Loucy (cell line): Measurements from ENCODE around the gene SLC39A8.

Source experiments
- H2AFZ ChIP-seq: fragments of 200-600 bp; sonication (generic); 2 replicates; pipeline ENCODE4 v1.6.0; 2016; ENCODE audit warnings: antibody characterized with exemption, mild to moderate bottlenecking, low read length, moderate library complexity
- H3F3A ChIP-seq: fragments of 200-600 bp; 2 replicates; pipeline ENCODE4 v1.6.0; 2016; ENCODE audit warnings: antibody characterized with exemption, low read depth, mild to moderate bottlenecking
- H3K27me3 ChIP-seq: fragments of 200-600 bp; sonication (generic); 2 replicates; pipeline ENCODE4 v1.6.1; 2014; ENCODE audit warnings: low read length, mild to moderate bottlenecking; ENCODE audit not compliant: insufficient read depth, poor library complexity, severe bottlenecking
- H3K36me3 ChIP-seq: fragments of 200-600 bp; sonication (generic); 2 replicates; pipeline ENCODE4 v1.6.1; 2016; ENCODE audit warnings: low read length; ENCODE audit not compliant: insufficient read depth
- H3K4me1 ChIP-seq: fragments of 200-600 bp; sonication (generic); 2 replicates; pipeline ENCODE4 v1.5.1; 2014; ENCODE audit warnings: low read length, mild to moderate bottlenecking; ENCODE audit not compliant: insufficient read depth, poor library complexity, severe bottlenecking
- H3K4me2 ChIP-seq: fragments of 200-600 bp; sonication (generic); 2 replicates; pipeline ENCODE4 v1.6.0; 2014; ENCODE audit warnings: antibody characterized with exemption, low read length, low read depth, mild to moderate bottlenecking; ENCODE audit not compliant: poor library complexity, severe bottlenecking
- H3K4me3 ChIP-seq: fragments of 200-600 bp; sonication (generic); 2 replicates; pipeline ENCODE4 v1.5.1; 2014; ENCODE audit warnings: low read length, mild to moderate bottlenecking, mixed read lengths; ENCODE audit not compliant: poor library complexity, severe bottlenecking
- H3K79me2 ChIP-seq: fragments of 200-600 bp; sonication (generic); 2 replicates; pipeline ENCODE4 v1.6.1; 2014; ENCODE audit warnings: low read length; ENCODE audit not compliant: insufficient read depth
- H3K9ac ChIP-seq: fragments of 200-600 bp; sonication (generic); 2 replicates; pipeline ENCODE4 v1.6.0; 2014; ENCODE audit warnings: mild to moderate bottlenecking, low read depth, low read length, moderate library complexity; ENCODE audit not compliant: poor library complexity, severe bottlenecking
- H3K9me2 ChIP-seq: fragments of 200-600 bp; sonication (generic); replicated peaks from 2 replicates; pipeline ENCODE4 v1.6.1; 2016; ENCODE audit warnings: low read depth, low read length, mixed read lengths
- H3K9me3 ChIP-seq: fragments of 200-600 bp; sonication (generic); 2 replicates; pipeline ENCODE4 v1.6.1; 2014; ENCODE audit warnings: mild to moderate bottlenecking, antibody characterized with exemption, low read length, low read depth; ENCODE audit not compliant: insufficient read depth
- H4K20me1 ChIP-seq: fragments of 200-600 bp; sonication (generic); 2 replicates; pipeline ENCODE4 v1.6.0; 2014; ENCODE audit warnings: antibody characterized with exemption, low read length, mild to moderate bottlenecking; ENCODE audit not compliant: insufficient read depth, poor library complexity, severe bottlenecking
- EZH2phosphoT487 ChIP-seq: fragments of 200-600 bp; IDR thresholded peaks from 2 replicates; pipeline ENCODE4 v1.6.1; 2018; ENCODE audit warnings: antibody characterized with exemption, mild to moderate bottlenecking, moderate library complexity, borderline replicate concordance
- TF ChIP-seq, protein P1 (sequence below): fragments of 200-600 bp; sonication (generic); conservative IDR thresholded peaks from 2 replicates; pipeline ENCODE4 v1.5.1; 2014; ENCODE audit warnings: mild to moderate bottlenecking, antibody characterized with exemption, low read length

Gene SLC39A8

DNA sequence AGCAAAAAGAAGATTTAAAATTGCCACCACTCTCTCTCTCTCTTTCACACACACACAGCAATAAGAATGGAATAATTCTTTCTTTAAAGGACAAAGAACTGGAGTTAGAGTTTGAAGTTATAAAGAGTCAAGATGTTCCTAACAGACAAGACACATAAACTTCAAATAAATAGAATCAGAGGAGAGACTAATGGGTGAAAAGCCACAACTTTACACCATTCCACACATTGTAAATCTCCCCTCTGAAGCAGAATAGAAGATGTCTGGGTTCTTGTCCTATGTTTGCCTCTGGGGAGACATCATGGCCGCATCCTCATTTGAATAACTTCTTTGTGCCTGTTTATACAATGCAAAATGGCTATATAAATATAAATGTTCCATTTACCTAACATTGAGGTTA, 39.6 kb downstream of the SLC39A8 start:
- Histone ChIP-seq H3K27me3 (no peaks in the 10 kb centered on the region), H3K4me3 (no peak overlapping the region), H3K9me3 (no peaks in the 10 kb centered on the region), H4K20me1 (peaks cover 7% of the 10 kb centered on the region), H3K9ac (no peak overlapping the region), H3F3A (no peaks in the 10 kb centered on the region), H3K4me2 (no peak overlapping the region), H3K4me1 (peaks cover 9% of the 10 kb centered on the region), H3K36me3 (peaks cover 88% of the 10 kb centered on the region; the same call in 1 of the 2 replicates), H3K79me2 (peaks cover 21% of the 10 kb centered on the region), H3K9me2 (no peaks in the 10 kb centered on the region), H2AFZ (no peak overlapping the region)
- TF ChIP-seq, protein P1, sequence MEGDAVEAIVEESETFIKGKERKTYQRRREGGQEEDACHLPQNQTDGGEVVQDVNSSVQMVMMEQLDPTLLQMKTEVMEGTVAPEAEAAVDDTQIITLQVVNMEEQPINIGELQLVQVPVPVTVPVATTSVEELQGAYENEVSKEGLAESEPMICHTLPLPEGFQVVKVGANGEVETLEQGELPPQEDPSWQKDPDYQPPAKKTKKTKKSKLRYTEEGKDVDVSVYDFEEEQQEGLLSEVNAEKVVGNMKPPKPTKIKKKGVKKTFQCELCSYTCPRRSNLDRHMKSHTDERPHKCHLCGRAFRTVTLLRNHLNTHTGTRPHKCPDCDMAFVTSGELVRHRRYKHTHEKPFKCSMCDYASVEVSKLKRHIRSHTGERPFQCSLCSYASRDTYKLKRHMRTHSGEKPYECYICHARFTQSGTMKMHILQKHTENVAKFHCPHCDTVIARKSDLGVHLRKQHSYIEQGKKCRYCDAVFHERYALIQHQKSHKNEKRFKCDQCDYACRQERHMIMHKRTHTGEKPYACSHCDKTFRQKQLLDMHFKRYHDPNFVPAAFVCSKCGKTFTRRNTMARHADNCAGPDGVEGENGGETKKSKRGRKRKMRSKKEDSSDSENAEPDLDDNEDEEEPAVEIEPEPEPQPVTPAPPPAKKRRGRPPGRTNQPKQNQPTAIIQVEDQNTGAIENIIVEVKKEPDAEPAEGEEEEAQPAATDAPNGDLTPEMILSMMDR, result no peak
- no peak for TF ChIP-seq EZH2phosphoT487

DNA sequence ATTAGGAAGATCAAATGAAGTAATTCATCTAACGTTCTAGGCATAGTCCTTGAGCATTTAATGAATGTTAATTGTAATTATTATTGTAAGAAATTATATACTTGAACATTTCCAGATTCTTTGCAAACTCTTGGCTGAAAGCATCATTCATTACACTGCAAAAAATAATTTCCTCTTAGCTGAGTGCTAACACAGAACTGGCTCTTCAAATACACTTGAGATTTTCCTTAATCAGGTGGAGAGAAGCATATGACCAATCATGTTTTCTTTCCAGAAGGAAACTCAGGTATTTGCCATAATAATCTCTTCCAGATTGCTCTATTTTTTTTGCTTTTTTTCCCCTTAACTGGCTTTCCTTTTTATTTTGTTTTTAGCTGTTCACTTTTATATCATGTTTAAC, 42.5 kb downstream of the SLC39A8 start:
- H2AFZ ChIP-seq, result no peak overlapping the region
- no peak for TF ChIP-seq EZH2phosphoT487
- TF ChIP-seq, protein P1, result no peak
- no peak overlapping the region for H3K9ac ChIP-seq
- no peaks in the 10 kb centered on the region for H3K9me2 ChIP-seq
- no peaks in the 10 kb centered on the region for H3K27me3 ChIP-seq
- H3K36me3 ChIP-seq, result peaks cover 80% of the 10 kb centered on the region; the same call in 1 of the 2 replicates
- H3K4me3 ChIP-seq, result no peak overlapping the region
- no peak overlapping the region for H3K4me2 ChIP-seq
- H3K79me2 ChIP-seq, result no peaks in the 10 kb centered on the region
- no peaks in the 10 kb centered on the region for H3K4me1 ChIP-seq
- H4K20me1 ChIP-seq, result peaks cover 3% of the 10 kb centered on the region
- no peaks in the 10 kb centered on the region for H3F3A ChIP-seq
- H3K9me3 ChIP-seq, result no peaks in the 10 kb centered on the region

DNA sequence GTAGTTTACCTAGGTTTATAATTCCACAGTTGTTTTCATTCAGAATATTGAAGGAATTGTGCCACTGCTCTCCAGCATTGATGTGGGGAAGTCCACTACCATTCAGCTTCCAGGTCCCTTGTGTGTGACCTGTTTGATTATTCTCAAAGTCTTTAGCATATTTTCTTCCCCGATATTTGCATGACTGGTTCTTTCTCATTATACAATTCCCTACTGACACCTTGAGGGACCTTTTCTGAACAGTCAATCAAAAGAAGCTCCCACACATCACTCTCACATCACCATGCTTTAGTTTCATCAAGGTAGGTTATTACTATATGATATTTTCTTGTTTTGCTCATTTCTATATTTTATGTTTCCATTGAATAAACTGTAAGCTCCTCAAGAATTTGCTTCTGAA, 44.1 kb downstream of the SLC39A8 start:
- no peaks in the 10 kb centered on the region for H3F3A ChIP-seq
- TF ChIP-seq, protein P1, result no peak
- TF ChIP-seq EZH2phosphoT487, result no peak
- H3K9me2 ChIP-seq, result no peaks in the 10 kb centered on the region
- no peak overlapping the region for H3K9ac ChIP-seq
- no peak overlapping the region for H2AFZ ChIP-seq
- no peaks in the 10 kb centered on the region for H3K79me2 ChIP-seq
- no peak overlapping the region for H3K4me3 ChIP-seq
- no peaks in the 10 kb centered on the region for H3K27me3 ChIP-seq
- H3K4me2 ChIP-seq, result no peak overlapping the region
- H3K9me3 ChIP-seq, result no peaks in the 10 kb centered on the region
- peaks cover 3% of the 10 kb centered on the region for H4K20me1 ChIP-seq
- peaks cover 83% of the 10 kb centered on the region for H3K36me3 ChIP-seq
- H3K4me1 ChIP-seq, result no peaks in the 10 kb centered on the region
